LNCAP (cell line): ENCODE results near the gene LAD1.

Source experiments
- CTCF ChIP-seq: fragments of 450-650 bp; IDR thresholded peaks from 2 replicates; pipeline ENCODE4 v1.5.1; 2017; ENCODE audit warnings: mild to moderate bottlenecking

The LAD1 gene

GRCh38 chr1:201357211-201357610 lies 41.9 kb downstream of the LAD1 start:
- TF ChIP-seq CTCF = no peak

GRCh38 chr1:201356701-201357100 lies 42.4 kb downstream of the LAD1 start:
- TF ChIP-seq CTCF = no peak

GRCh38 chr1:201356236-201356635 lies 42.9 kb downstream of the LAD1 start:
- TF ChIP-seq CTCF = no peak

DNA sequence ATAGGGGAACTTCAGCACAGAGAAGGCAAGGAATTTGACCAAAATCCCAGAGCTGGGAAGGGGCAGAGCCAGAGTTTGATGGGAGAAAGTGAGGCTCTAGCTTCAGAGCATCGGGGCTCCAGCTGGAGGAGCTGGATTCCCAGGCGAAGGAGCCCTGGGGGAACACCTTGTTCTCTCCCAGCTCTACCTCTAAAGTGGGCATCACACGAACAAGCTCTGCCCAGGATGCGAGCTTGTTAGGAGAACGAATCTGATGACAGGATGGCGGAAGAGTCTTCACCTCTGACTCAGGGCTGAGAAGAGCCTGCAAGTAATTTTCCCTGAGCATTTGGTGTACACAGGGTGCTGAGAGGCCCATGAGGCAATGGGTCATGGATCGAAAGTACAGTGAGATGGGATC lies 43.7 kb downstream of the LAD1 start:
- no peak for TF ChIP-seq CTCF

GRCh38 chr1:201354901-201355295 lies 44.2 kb downstream of the LAD1 start:
- no peak for TF ChIP-seq CTCF

DNA sequence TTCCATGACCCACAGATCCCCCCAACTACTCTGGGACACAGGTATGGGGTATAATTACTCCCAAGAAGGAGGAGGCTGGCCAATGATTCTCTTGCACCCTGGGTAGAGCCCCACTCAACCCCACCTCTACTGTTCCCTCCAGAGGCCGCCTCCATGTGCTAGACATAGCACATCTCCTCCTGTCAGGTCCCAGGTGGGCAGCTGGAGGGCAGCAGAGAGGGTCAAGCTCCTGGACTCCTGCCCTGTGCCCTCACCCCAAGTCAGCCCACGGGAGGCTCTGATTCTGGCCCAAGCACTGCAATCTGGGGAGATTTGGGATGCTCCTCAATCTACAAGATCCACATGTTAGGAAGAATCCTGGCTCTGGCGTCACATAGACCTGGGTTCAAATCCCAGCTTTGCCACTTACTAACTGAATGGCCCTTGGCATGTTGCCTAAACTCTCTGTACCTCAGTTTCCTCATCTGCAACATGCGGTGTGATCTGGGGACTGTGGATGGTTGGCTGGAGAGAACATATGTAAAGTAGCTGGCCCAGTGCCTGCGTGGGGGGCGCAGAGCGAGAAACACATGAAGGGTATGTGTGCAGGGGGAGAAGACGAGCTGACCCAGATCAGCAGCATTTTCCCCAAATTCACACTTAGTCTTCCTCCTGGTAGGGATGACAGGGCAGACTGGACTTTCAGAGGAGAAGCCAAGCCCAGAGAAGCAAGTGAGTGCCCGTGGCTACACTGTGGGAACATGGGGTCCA lies 44.8 kb downstream of the LAD1 start:
- TF ChIP-seq CTCF = no peak

- TF ChIP-seq CTCF = no peak
Observed at GRCh38 chr1:201353186-201353940, 45.8 kb downstream of the LAD1 start.
